Measurements from ENCODE around the gene SPPL3. TPM values are rescaled to one million over a fixed set of nuclear protein-coding genes. Genes with fewer than 3 reads are reported as not detected.

SPPL3 gene
- total RNA-seq, 4 donors from 2014 or later = 18.9 to 21.5 (median 20.5) TPM

DNA sequence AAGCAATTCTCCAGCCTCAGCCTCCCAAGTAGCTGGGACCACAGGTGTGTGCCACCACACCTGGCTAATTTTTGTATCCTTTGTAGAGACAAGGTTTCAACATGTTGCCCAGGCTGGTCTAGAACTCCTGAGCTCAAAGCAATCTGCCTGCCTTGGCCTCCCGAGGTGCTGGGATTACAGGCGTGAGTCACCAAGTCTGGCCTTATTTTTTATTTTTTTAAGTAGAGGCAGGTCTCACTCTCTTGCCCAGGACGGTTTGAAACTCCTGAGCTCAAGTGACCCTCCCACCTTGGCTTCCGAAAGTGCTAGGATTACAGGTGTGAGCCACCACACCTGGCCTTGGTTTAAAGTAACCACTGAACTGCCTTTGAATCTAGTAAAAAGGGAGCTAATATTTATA lies 56.8 kb downstream of the SPPL3 start:
- TF ChIP-seq, protein P1, sequence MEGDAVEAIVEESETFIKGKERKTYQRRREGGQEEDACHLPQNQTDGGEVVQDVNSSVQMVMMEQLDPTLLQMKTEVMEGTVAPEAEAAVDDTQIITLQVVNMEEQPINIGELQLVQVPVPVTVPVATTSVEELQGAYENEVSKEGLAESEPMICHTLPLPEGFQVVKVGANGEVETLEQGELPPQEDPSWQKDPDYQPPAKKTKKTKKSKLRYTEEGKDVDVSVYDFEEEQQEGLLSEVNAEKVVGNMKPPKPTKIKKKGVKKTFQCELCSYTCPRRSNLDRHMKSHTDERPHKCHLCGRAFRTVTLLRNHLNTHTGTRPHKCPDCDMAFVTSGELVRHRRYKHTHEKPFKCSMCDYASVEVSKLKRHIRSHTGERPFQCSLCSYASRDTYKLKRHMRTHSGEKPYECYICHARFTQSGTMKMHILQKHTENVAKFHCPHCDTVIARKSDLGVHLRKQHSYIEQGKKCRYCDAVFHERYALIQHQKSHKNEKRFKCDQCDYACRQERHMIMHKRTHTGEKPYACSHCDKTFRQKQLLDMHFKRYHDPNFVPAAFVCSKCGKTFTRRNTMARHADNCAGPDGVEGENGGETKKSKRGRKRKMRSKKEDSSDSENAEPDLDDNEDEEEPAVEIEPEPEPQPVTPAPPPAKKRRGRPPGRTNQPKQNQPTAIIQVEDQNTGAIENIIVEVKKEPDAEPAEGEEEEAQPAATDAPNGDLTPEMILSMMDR (IDR thresholded peaks at IDR 0.05; ENCODE audit: low read depth) = no peak

DNA sequence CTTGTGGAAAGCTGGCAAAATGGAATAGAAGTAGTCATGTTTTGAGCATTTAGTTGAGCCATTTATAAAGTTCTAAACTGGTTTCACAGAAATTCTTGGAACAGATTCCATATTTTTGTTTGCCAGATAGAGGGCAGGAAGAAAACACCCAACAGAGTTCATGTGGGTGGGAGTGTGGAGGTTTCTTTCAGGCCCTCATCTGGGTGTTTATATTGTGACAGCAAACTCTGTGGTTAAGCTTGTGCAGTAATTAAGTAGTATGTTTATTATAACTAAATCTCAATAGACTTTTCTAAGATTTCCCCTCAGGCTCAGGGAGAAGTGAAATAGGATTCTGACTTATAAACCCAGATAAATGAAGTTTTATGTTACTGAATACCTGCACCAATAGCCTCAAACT lies 57.4 kb downstream of the SPPL3 start:
- TF ChIP-seq, protein P1 (IDR thresholded peaks at IDR 0.05; ENCODE audit: low read depth) = no peak

DNA sequence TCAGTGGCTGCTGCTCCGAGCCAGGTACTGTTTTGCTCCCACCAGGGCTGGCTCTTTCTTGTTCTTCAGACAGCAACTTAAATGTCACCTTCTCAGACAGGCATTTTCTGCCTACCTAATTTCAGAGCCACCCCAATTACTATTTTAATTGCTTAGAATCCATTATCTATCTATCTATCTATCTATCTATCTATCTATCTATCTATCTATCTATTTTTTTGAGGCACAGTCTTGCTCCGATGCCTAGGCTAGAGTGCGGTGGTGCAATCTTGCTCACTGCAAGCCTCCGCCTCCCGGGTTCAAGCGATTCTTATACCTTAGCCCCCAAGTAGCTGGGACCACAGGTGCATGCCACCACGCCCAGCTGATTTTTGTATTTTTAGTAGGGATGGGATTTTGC lies 58.5 kb downstream of the SPPL3 start:
- TF ChIP-seq, protein P1 (IDR thresholded peaks at IDR 0.05; ENCODE audit: low read depth) = no peak

DNA sequence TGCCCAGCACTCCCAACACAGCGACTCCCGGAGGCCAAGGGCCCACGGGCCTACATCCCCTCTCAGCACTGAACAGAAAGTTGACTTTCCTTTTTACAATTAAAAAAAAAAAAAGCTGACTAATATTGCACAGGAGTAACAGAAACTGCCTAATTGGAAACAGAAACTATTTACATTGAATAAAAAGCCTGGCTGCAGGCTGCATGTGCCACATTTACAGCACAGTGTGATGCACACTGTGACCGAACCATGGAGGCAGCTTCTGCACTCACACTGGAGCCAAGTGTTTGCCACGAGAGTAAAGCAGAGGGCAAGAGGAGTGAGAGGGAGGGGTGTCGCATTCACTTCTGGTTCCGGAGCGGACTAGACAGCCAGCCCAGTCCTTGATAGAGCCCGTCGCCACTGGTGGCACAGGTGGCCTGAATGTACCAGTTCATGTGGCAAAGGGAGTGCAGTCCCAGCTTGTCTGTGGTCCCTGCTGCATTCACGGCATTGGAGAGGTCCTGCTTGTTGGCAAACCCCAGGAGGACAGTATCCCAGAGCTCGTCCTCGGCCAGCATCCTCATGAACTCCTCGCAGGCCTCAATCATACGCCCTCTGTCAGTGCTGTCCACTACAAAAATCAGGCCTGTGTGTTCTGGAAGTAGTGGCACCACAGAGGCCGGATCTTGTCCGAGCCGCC lies 59.2 kb downstream of the SPPL3 start:
- TF ChIP-seq, protein P1 (IDR thresholded peaks at IDR 0.05; ENCODE audit: low read depth) = no peak

DNA sequence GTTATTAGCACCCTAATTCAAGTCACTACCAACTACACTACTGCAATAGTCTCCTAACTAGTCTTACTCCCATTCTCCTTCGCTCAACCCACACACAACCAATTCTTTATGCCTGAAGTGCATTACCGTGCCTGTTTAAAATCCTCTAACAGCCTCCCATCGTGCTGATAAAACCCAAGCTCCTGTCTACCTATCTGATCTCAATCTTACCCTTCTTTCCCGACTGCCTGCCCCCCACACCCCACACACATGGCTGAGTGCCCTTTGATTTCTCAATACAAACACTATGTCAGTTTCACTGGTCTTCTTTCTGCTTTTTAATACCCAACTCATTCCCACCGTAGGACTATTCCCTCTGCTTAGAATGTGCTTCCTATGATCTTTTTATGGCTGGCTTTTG lies 59.9 kb downstream of the SPPL3 start:
- TF ChIP-seq, protein P1 (IDR thresholded peaks at IDR 0.05; ENCODE audit: low read depth) = no peak

DNA sequence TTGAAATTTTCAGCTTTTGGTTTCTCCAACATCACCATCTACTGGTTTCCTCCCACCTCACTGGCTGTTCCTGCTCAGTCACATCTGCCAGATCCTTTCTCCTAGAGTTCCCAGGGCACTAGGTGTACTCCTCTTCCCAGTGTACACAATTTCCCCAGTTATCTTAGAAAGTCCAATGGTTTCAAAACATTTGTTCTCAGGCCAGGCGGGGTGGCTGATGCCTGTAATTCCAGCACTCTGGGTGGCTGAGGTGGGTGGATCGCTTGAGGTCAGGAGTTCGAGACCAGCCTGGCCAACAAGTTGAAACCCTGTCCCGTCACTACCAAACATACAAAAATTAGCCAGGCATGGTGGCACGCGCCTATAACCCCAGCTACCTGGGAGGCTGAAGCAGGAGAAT lies 60.7 kb downstream of the SPPL3 start:
- TF ChIP-seq, protein P1 (IDR thresholded peaks at IDR 0.05; ENCODE audit: low read depth) = no peak

DNA sequence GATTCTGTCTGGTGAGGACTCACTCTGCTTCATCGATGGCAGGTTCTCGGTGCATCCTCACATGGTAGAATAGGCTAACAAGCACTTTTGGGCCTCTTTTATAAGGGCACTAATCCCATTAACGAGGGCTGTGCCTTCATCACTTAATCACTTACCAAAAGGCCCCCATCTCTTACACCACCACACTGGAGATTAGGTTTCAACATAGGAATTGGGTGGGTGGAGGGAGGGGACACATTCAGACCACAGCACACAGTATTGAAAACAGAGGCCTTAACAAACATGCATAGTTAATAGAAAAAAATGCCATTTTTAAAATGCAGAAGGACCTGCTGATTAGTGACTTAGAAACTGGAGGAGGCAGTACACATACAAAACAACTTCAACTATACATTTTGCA lies 61.6 kb downstream of the SPPL3 start:
- TF ChIP-seq, protein P1 (IDR thresholded peaks at IDR 0.05; ENCODE audit: low read depth) = no peak
